HFFc6 (cell line): ENCODE data around the gene MAP6D1. TPM values are rescaled to one million over a fixed set of nuclear protein-coding genes. Genes with fewer than 3 reads are reported as not detected.

ENCODE experiments used
- DNase-seq: peaks from one replicate; pipeline ENCODE4 v3.0.0-alpha.2; 2018
- H3K27ac Mint-ChIP-seq: 2 replicates; pipeline ENCODE4 v1.8.0; 2020; ENCODE audit warnings: mild to moderate bottlenecking, mixed read lengths
- H3K27me3 Mint-ChIP-seq: 2 replicates; pipeline ENCODE4 v1.8.0; 2021; ENCODE audit warnings: mild to moderate bottlenecking, moderate library complexity, mixed read lengths; ENCODE audit not compliant: insufficient read depth
- H3K36me3 Mint-ChIP-seq: 2 replicates; pipeline ENCODE4 v1.8.0; 2021; ENCODE audit warnings: low read depth, mixed read lengths
- H3K4me1 Mint-ChIP-seq: 2 replicates; pipeline ENCODE4 v1.8.0; 2020; ENCODE audit warnings: low read depth, mixed read lengths
- H3K4me3 Mint-ChIP-seq: 2 replicates; pipeline ENCODE4 v1.8.0; 2020; ENCODE audit warnings: mild to moderate bottlenecking, moderate library complexity, mixed read lengths
- H3K9me3 Mint-ChIP-seq: 2 replicates; pipeline ENCODE4 v1.8.0; 2020; ENCODE audit warnings: mild to moderate bottlenecking, mixed read lengths
- CTCF ChIP-seq: fragments of 200-600 bp; sonication (generic); IDR thresholded peaks from 2 replicates; pipeline ENCODE4 v1.5.0; 2021; ENCODE audit warnings: antibody characterized with exemption, mild to moderate bottlenecking
- total RNA-seq, 6 experiments: library from RNA; stranded (reverse); fragmentation: NEBNext Ultra II Directional; extraction: Animal tissue kit (Norgen Biotek cat#: 25700); gene quantifications; 2 replicates in 1 of 6; 3 replicates in 5 of 6; pipeline ENCODE4 v1.2.3, GENCODE V29; 2021

Gene MAP6D1
- total RNA-seq, 6 experiments from 2014 or later = 2.9 to 4.1 (median 3.7) TPM

GRCh38 chr3:183775781-183776180, 49.6 kb downstream of the MAP6D1 start:
- H3K4me3 Mint-ChIP-seq = peak overlapping the region; percentile 40
- no peaks in the 10 kb centered on the region; the same call in 1 of the 2 replicates for H3K9me3 Mint-ChIP-seq
- TF ChIP-seq CTCF = no peak
- peak overlapping the region; percentile 38 for H3K27ac Mint-ChIP-seq
- H3K27me3 Mint-ChIP-seq = no peaks in the 10 kb centered on the region
- peaks cover 41% of the 10 kb centered on the region for H3K36me3 Mint-ChIP-seq
- peaks cover 43% of the 10 kb centered on the region for H3K4me1 Mint-ChIP-seq
- DNase-seq = no peak

GRCh38 chr3:183774631-183775030, 50.7 kb downstream of the MAP6D1 start:
- peaks cover 41% of the 10 kb centered on the region for H3K36me3 Mint-ChIP-seq
- no peaks in the 10 kb centered on the region for H3K27me3 Mint-ChIP-seq
- H3K4me3 Mint-ChIP-seq = peak overlapping the region; percentile 51
- H3K4me1 Mint-ChIP-seq = peaks cover 37% of the 10 kb centered on the region
- no peaks in the 10 kb centered on the region; the same call in 1 of the 2 replicates for H3K9me3 Mint-ChIP-seq
- peak overlapping the region; percentile 54 for H3K27ac Mint-ChIP-seq
- TF ChIP-seq CTCF = no peak
- peak; percentile 63 for DNase-seq

- DNase-seq = no peak
- H3K4me3 Mint-ChIP-seq = no peak overlapping the region
- H3K4me1 Mint-ChIP-seq = peaks cover 33% of the 10 kb centered on the region
- H3K36me3 Mint-ChIP-seq = peaks cover 10% of the 10 kb centered on the region
- no peaks in the 10 kb centered on the region; the same call in 1 of the 2 replicates for H3K9me3 Mint-ChIP-seq
- no peak for TF ChIP-seq CTCF
- no peaks in the 10 kb centered on the region for H3K27me3 Mint-ChIP-seq
- H3K27ac Mint-ChIP-seq = no peak overlapping the region
Observed at GRCh38 chr3:183769453-183769852, 55.9 kb downstream of the MAP6D1 start.

- peaks cover 7% of the 10 kb centered on the region; the same call in 1 of the 2 replicates for H3K36me3 Mint-ChIP-seq
- no peak overlapping the region for H3K27ac Mint-ChIP-seq
- no peaks in the 10 kb centered on the region for H3K9me3 Mint-ChIP-seq
- no peaks in the 10 kb centered on the region for H3K27me3 Mint-ChIP-seq
- no peak for DNase-seq
- H3K4me1 Mint-ChIP-seq = peaks cover 23% of the 10 kb centered on the region
- H3K4me3 Mint-ChIP-seq = no peak overlapping the region
- TF ChIP-seq CTCF = no peak
Observed at GRCh38 chr3:183768114-183768513, 57.3 kb downstream of the MAP6D1 start.

GRCh38 chr3:183766745-183767606, 58.4 kb downstream of the MAP6D1 start:
- no peak overlapping the region for H3K4me3 Mint-ChIP-seq
- H3K36me3 Mint-ChIP-seq = peaks cover 13% of the 10 kb centered on the region
- H3K27ac Mint-ChIP-seq = no peak overlapping the region
- no peaks in the 10 kb centered on the region for H3K9me3 Mint-ChIP-seq
- H3K27me3 Mint-ChIP-seq = no peaks in the 10 kb centered on the region
- peaks cover 23% of the 10 kb centered on the region for H3K4me1 Mint-ChIP-seq
- TF ChIP-seq CTCF = peak; percentile 91
- peak; percentile 67 for DNase-seq
